Measurements from ENCODE around the gene AQP12B.
"Not testable (repeated sequence)": the region's sequence is repeated elsewhere in the genome, so short reads cannot be mapped to it uniquely, and the experiment has no call there.

DNA sequence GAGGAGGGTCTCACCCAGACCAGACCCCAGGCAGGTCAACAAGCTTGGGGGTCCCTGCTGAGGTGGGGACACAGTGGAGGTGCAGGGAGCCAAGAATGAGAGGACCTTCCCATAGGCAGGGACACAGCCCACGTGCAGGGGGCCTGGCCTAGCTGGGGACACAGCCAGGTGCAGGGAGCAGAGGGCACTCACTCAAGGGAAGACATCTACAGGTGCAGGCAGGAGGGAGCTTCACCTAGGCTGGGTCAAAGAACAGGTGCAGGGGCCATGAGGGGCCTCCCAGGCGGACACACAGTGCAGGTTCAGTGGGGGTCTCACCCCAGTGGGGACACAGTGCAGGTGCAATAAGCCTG, 8.4 kb upstream of the AQP12B start:
- TF ChIP-seq POLR2AphosphoS5 (IDR thresholded peaks at IDR 0.05; ENCODE audit: borderline replicate concordance, low read depth, low read length); EZH2 (IDR thresholded peaks at IDR 0.05): not testable (repeated sequence)
